Measurements from ENCODE around the gene DPYSL3. TPM values are rescaled to one million over a fixed set of nuclear protein-coding genes. Genes with fewer than 3 reads are reported as not detected.

DPYSL3 gene
- total RNA-seq, 4 donors from 2014 or later: 27.6 to 107 (median 31.4) TPM

DNA sequence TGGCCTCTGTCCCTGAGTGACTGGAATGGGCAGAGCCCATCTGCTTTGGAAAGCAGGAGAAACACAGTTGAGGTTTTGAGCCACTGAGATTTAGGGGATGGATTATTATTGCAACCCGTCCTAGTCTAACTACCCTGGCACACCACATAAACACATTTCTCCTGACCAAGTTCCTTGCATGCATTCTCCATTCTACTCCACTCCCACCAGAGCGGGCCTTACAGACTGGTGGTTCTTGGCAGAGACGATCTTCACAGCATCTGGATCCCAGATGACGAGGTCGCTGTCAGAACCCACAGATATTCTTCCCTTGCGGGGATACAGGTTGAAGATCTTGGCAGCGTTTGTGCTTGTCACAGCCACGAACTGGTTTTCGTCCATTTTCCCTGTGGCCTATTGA, 111.0 kb downstream of the DPYSL3 start:
- 87 to 89% methylated on average over 3 to 9 of the region's 9 CpGs for WGBS, 2 donors (ENCODE audit: low coverage in 1 of 2)
- in situ Hi-C loops (cut with MboI; ENCODE audit: low pct_ligation_motif_present in 1 of 4, low pct_unique_long_range_greater_than_20kb in 1 of 4, low sequenced_read_pairs in 3 of 4): loop anchor here in 1 of 4 donors (25.0 kb wide), 1 partner anchor 163 kb away; no protein-coding TSS in a partner anchor
- TF ChIP-seq POLR2AphosphoS5 (IDR thresholded peaks at IDR 0.05) (no peak), POLR2A (IDR thresholded peaks at IDR 0.05) (no peak)
- no peak overlapping the region for H3K27ac ChIP-seq
- no peaks in the 10 kb centered on the region for H3K36me3 ChIP-seq
- no peaks in the 10 kb centered on the region for H3K27me3 ChIP-seq
- H3K9me3 ChIP-seq: no peaks in the 10 kb centered on the region
- H3K4me1 ChIP-seq: peaks cover 0 to 3% (median 0%) of the 10 kb centered on the region in 4 donors
- intact Hi-C loops (cut with DNase I; ENCODE audit: low total_unique reads): loop anchor here (10.0 kb wide), 1 partner anchor 174 kb away; no protein-coding TSS in a partner anchor
- no peak overlapping the region for H3K4me3 ChIP-seq
- DNase-seq: no peak

DNA sequence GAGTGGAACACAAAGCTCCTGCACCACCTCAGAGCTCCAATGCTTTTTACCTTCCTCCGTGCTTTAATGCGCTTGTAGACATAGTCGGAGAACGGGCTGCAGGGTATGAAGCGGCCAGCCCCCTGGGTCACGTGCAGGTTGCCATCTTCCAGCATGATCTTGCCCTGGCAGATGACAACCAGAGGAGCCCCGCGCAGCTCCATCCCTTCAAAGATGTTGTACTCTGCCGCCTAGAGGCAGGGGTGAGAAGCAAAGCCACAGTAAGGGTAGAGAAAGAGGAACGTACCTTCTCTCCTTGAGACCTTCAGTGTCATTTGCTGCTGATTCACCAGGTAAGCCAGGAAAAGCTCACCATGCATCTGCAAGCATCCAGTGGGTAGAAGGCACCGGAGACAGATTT, 112.3 kb downstream of the DPYSL3 start:
- no peak for DNase-seq
- Histone ChIP-seq H3K4me3 (no peak overlapping the region), H3K27ac (no peak overlapping the region), H3K9me3 (no peaks in the 10 kb centered on the region), H3K36me3 (no peaks in the 10 kb centered on the region), H3K4me1 (no peaks in the 10 kb centered on the region), H3K27me3 (no peaks in the 10 kb centered on the region)
- TF ChIP-seq POLR2AphosphoS5 (IDR thresholded peaks at IDR 0.05) (no peak), EP300 (IDR thresholded peaks at IDR 0.05; ENCODE audit: low read depth) (no peak), POLR2A (IDR thresholded peaks at IDR 0.05) (no peak)
- TF ChIP-seq, protein P1, sequence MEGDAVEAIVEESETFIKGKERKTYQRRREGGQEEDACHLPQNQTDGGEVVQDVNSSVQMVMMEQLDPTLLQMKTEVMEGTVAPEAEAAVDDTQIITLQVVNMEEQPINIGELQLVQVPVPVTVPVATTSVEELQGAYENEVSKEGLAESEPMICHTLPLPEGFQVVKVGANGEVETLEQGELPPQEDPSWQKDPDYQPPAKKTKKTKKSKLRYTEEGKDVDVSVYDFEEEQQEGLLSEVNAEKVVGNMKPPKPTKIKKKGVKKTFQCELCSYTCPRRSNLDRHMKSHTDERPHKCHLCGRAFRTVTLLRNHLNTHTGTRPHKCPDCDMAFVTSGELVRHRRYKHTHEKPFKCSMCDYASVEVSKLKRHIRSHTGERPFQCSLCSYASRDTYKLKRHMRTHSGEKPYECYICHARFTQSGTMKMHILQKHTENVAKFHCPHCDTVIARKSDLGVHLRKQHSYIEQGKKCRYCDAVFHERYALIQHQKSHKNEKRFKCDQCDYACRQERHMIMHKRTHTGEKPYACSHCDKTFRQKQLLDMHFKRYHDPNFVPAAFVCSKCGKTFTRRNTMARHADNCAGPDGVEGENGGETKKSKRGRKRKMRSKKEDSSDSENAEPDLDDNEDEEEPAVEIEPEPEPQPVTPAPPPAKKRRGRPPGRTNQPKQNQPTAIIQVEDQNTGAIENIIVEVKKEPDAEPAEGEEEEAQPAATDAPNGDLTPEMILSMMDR (IDR thresholded peaks at IDR 0.05): no peak
- in situ Hi-C loops (cut with MboI; ENCODE audit: low pct_ligation_motif_present in 1 of 4, low pct_unique_long_range_greater_than_20kb in 1 of 4, low sequenced_read_pairs in 3 of 4) (loop anchor here in 1 of 4 donors (25.0 kb wide), 1 partner anchor 165 kb away; no protein-coding TSS in a partner anchor), intact Hi-C loops (cut with DNase I; ENCODE audit: low total_unique reads) (loop anchor here (10.0 kb wide), 1 partner anchor 173 kb away; no protein-coding TSS in a partner anchor)
- 89% methylated on average over 11 of the region's 11 CpGs; no CpG with 5 or more reads in 1 of the 2 donors for WGBS, 2 donors (ENCODE audit: low coverage in 1 of 2)

DNA sequence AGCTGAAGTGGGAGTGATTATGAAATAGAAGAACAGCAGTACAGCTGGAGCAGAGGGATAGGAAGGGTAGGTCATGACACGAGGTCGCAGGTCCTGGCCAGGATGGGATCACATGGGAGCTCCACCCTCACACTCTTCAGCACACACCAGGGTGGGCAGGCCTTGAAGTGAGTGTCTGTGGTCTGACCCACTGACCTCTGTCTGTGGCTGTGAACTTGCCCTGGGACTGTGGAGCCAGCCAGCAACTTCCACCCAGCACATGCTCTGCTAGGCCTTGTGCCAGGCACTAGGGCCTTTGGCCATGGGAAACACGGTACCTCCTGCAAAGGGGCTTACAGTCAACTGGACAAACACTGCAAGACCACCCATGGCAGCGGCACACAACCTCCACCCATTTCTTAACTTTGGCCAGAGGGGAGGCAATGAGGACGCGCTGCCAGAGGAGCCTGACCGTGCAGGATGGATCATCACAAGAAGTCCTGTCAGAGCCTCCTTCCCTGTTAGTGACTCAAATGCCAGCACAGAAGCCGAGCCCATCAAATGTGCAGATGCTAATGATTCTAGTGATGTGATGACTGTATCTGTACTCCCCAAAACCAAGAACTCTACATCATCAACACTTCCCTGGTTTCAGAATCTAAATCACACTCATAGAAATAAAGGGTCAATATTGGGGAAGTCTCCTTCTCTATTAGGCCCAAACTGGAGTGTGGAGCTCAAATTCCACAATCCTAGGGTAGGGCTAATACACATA, 113.6 kb downstream of the DPYSL3 start:
- Histone ChIP-seq H3K27ac (no peak overlapping the region), H3K36me3 (no peaks in the 10 kb centered on the region), H3K4me1 (no peaks in the 10 kb centered on the region), H3K4me3 (no peak overlapping the region), H3K9me3 (no peaks in the 10 kb centered on the region), H3K27me3 (no peaks in the 10 kb centered on the region)
- no peak for DNase-seq
- WGBS, 2 donors (ENCODE audit: low coverage in 1 of 2): 63 to 72% methylated on average over 3 to 8 of the region's 8 CpGs
- in situ Hi-C loops (cut with MboI; ENCODE audit: low pct_ligation_motif_present in 1 of 4, low pct_unique_long_range_greater_than_20kb in 1 of 4, low sequenced_read_pairs in 3 of 4) (loop anchor here in 1 of 4 donors (25.0 kb wide), 1 partner anchor 166 kb away; no protein-coding TSS in a partner anchor), intact Hi-C loops (cut with DNase I; ENCODE audit: low total_unique reads) (loop anchor here (10.0 kb wide), 1 partner anchor 171 kb away; no protein-coding TSS in a partner anchor)
- TF ChIP-seq POLR2A (IDR thresholded peaks at IDR 0.05) (no peak), EP300 (IDR thresholded peaks at IDR 0.05; ENCODE audit: low read depth) (no peak), POLR2AphosphoS5 (IDR thresholded peaks at IDR 0.05) (no peak)
- TF ChIP-seq, protein P1 (IDR thresholded peaks at IDR 0.05): no peak

DNA sequence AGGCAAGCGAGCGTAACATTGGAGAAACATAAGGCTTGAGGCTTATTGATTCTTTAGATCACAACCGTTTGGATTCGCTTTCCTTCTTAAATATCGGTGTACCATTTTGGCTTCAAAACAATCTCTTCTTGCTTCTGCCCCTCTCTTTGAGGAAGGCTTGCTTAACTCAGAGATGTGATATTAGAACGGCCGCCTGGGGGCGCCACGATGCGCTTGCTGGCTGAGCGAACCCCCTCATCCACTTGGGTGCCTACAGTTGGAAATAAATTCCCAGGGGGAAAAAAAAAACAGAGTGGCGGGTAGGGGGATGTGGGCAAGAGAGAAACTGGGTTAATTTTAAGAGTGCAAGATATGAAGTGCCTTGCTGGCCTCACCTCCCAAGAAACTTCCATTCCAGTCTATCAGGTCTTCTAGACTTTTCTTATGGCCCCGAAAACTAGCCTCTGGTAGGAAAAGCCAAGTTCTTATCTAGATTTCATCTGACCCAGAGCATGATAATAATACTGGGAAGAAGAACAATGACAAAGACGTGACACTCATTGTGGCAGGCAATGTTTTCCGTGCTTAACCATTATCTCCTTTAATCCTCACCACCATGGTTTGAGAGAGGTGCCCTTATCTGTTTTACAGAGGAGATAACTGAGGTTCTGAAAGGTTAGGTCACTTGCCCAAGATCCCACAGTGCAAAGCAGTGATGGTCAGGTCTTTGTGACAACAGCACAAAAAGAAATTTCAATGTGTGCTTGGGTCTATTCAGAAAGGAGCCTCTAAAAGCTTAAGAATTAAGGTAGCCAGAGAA, 115.8 kb downstream of the DPYSL3 start:
- no peaks in the 10 kb centered on the region for H3K27me3 ChIP-seq
- no peak overlapping the region for H3K27ac ChIP-seq
- peaks cover 0 to under 1% (median 0%) of the 10 kb centered on the region in 4 donors for H3K4me1 ChIP-seq
- WGBS, 2 donors (ENCODE audit: low coverage in 1 of 2): 86 to 89% methylated on average over 10 to 15 of the region's 15 CpGs
- no peaks in the 10 kb centered on the region for H3K36me3 ChIP-seq
- DNase-seq: no peak
- H3K9me3 ChIP-seq: no peaks in the 10 kb centered on the region
- H3K4me3 ChIP-seq: no peak overlapping the region
- in situ Hi-C loops (cut with MboI; ENCODE audit: low pct_ligation_motif_present in 1 of 4, low pct_unique_long_range_greater_than_20kb in 1 of 4, low sequenced_read_pairs in 3 of 4) (loop anchor here in 1 of 4 donors (25.0 kb wide), 1 partner anchor 168 kb away; no protein-coding TSS in a partner anchor), intact Hi-C loops (cut with DNase I; ENCODE audit: low total_unique reads) (loop anchor here (10.0 kb wide), 1 partner anchor 169 kb away; no protein-coding TSS in a partner anchor)
- TF ChIP-seq, protein P1 (IDR thresholded peaks at IDR 0.05): peak in 1 of 5 experiments; percentile 12
- TF ChIP-seq EP300 (IDR thresholded peaks at IDR 0.05; ENCODE audit: low read depth): no peak

All from transverse colon (tissue), 4 donors.